SK-N-SH (cell line): ENCODE results near the gene PDE8A.

Experiments used
- ELF1 ChIP-seq: IDR thresholded peaks from 2 replicates; pipeline ENCODE4 v1.4.0; 2012
- EP300 ChIP-seq, 2 experiments: IDR thresholded peaks; 2 replicates each; pipeline versions ENCODE4 v1.4.0 to v1.6.1; 2012; ENCODE audit warnings: borderline replicate concordance in 1 of 2, low read depth in 1 of 2, low read length in 1 of 2
- FOXM1 ChIP-seq: IDR thresholded peaks from 2 replicates; pipeline ENCODE4 v1.4.0; 2012; ENCODE audit warnings: low read depth, mild to moderate bottlenecking
- GABPA ChIP-seq: IDR thresholded peaks from 2 replicates; pipeline ENCODE4 v1.4.0; 2012; ENCODE audit warnings: low read depth, mild to moderate bottlenecking
- RFX5 ChIP-seq: IDR thresholded peaks from 2 replicates; pipeline ENCODE4 v1.6.1; 2012; ENCODE audit warnings: mild to moderate bottlenecking, improper control_type of control experiment, low read length
- SIN3A ChIP-seq: IDR thresholded peaks from 2 replicates; pipeline ENCODE4 v1.6.1; 2012; ENCODE audit warnings: low read depth, mild to moderate bottlenecking, low read length, moderate library complexity, borderline replicate concordance
- YY1 ChIP-seq: IDR thresholded peaks from 2 replicates; pipeline ENCODE4 v1.4.0; 2012; ENCODE audit warnings: low read depth, mild to moderate bottlenecking
- TF ChIP-seq, protein P1 (sequence below): fragments of 200-600 bp; sonication (generic); IDR thresholded peaks from 2 replicates; pipeline ENCODE4 v1.6.1; 2017; ENCODE audit warnings: antibody characterized with exemption, mild to moderate bottlenecking, moderate library complexity
- TF ChIP-seq, protein P2 (sequence below): IDR thresholded peaks from 2 replicates; pipeline ENCODE4 v1.6.1; 2012; ENCODE audit warnings: mild to moderate bottlenecking, low read depth, low read length, moderate library complexity
- TF ChIP-seq, protein P3 (sequence below): fragments of 150-350 bp; IDR thresholded peaks from 2 replicates; pipeline ENCODE4 v1.6.1; 2017; ENCODE audit warnings: antibody characterized with exemption, low read length, low read depth, borderline replicate concordance
- TF ChIP-seq, protein P4 (sequence below): IDR thresholded peaks from 2 replicates; pipeline ENCODE4 v1.4.0; 2012; ENCODE audit warnings: low read depth, borderline replicate concordance
- TF ChIP-seq, protein P5 (sequence below): IDR thresholded peaks from 2 replicates; pipeline ENCODE4 v1.4.0; 2012; ENCODE audit warnings: low read depth

DNA sequence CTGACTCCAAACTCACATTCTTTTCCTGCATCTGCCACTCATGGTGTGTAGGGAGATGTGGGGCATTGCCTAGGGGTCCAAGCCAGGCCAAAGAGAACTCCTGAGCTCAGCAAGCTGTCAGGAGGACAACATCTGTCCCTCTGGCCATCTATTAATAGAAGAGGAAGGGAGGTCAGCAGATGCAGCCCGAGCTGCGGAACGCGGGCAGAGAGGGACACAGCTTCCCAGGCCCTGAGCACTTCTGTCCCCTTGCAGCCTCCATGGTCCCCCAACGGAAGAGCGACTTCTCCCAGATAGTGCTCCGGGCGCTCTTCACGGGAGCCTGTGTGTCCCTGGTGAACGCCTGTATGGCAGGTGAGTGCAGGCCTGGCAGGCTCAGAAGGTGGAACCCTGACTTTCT is 37.3 kb upstream of the PDE8A start:
- TF ChIP-seq, protein P1, sequence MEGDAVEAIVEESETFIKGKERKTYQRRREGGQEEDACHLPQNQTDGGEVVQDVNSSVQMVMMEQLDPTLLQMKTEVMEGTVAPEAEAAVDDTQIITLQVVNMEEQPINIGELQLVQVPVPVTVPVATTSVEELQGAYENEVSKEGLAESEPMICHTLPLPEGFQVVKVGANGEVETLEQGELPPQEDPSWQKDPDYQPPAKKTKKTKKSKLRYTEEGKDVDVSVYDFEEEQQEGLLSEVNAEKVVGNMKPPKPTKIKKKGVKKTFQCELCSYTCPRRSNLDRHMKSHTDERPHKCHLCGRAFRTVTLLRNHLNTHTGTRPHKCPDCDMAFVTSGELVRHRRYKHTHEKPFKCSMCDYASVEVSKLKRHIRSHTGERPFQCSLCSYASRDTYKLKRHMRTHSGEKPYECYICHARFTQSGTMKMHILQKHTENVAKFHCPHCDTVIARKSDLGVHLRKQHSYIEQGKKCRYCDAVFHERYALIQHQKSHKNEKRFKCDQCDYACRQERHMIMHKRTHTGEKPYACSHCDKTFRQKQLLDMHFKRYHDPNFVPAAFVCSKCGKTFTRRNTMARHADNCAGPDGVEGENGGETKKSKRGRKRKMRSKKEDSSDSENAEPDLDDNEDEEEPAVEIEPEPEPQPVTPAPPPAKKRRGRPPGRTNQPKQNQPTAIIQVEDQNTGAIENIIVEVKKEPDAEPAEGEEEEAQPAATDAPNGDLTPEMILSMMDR = no peak
- no peak for TF ChIP-seq YY1
- TF ChIP-seq ELF1 = no peak
- TF ChIP-seq FOXM1 = no peak
- TF ChIP-seq RFX5 = no peak
- TF ChIP-seq, protein P2, sequence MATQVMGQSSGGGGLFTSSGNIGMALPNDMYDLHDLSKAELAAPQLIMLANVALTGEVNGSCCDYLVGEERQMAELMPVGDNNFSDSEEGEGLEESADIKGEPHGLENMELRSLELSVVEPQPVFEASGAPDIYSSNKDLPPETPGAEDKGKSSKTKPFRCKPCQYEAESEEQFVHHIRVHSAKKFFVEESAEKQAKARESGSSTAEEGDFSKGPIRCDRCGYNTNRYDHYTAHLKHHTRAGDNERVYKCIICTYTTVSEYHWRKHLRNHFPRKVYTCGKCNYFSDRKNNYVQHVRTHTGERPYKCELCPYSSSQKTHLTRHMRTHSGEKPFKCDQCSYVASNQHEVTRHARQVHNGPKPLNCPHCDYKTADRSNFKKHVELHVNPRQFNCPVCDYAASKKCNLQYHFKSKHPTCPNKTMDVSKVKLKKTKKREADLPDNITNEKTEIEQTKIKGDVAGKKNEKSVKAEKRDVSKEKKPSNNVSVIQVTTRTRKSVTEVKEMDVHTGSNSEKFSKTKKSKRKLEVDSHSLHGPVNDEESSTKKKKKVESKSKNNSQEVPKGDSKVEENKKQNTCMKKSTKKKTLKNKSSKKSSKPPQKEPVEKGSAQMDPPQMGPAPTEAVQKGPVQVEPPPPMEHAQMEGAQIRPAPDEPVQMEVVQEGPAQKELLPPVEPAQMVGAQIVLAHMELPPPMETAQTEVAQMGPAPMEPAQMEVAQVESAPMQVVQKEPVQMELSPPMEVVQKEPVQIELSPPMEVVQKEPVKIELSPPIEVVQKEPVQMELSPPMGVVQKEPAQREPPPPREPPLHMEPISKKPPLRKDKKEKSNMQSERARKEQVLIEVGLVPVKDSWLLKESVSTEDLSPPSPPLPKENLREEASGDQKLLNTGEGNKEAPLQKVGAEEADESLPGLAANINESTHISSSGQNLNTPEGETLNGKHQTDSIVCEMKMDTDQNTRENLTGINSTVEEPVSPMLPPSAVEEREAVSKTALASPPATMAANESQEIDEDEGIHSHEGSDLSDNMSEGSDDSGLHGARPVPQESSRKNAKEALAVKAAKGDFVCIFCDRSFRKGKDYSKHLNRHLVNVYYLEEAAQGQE = no peak
- no peak for TF ChIP-seq EP300 (IDR thresholded peaks at IDR 0.05; ENCODE audit: borderline replicate concordance in 1 of 2, low read depth in 1 of 2, low read length in 1 of 2)
- TF ChIP-seq, protein P3, sequence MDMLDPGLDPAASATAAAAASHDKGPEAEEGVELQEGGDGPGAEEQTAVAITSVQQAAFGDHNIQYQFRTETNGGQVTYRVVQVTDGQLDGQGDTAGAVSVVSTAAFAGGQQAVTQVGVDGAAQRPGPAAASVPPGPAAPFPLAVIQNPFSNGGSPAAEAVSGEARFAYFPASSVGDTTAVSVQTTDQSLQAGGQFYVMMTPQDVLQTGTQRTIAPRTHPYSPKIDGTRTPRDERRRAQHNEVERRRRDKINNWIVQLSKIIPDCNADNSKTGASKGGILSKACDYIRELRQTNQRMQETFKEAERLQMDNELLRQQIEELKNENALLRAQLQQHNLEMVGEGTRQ = no peak
- TF ChIP-seq SIN3A = no peak
- TF ChIP-seq GABPA = no peak
- TF ChIP-seq, protein P4, sequence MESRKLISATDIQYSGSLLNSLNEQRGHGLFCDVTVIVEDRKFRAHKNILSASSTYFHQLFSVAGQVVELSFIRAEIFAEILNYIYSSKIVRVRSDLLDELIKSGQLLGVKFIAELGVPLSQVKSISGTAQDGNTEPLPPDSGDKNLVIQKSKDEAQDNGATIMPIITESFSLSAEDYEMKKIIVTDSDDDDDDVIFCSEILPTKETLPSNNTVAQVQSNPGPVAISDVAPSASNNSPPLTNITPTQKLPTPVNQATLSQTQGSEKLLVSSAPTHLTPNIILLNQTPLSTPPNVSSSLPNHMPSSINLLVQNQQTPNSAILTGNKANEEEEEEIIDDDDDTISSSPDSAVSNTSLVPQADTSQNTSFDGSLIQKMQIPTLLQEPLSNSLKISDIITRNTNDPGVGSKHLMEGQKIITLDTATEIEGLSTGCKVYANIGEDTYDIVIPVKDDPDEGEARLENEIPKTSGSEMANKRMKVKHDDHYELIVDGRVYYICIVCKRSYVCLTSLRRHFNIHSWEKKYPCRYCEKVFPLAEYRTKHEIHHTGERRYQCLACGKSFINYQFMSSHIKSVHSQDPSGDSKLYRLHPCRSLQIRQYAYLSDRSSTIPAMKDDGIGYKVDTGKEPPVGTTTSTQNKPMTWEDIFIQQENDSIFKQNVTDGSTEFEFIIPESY = no peak
- TF ChIP-seq, protein P5, sequence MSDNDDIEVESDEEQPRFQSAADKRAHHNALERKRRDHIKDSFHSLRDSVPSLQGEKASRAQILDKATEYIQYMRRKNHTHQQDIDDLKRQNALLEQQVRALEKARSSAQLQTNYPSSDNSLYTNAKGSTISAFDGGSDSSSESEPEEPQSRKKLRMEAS = no peak
